Muscle of leg (tissue), 11 donors: ENCODE results near the gene LRFN2. TPM values are rescaled to one million over a fixed set of nuclear protein-coding genes. Genes with fewer than 3 reads are reported as not detected.

ENCODE experiments used
- DNase-seq: peaks from one replicate; pipeline ENCODE4 v3.0.0; 2013
- H3K27ac ChIP-seq: one replicate; pipeline ENCODE4 v1.5.1; 2013; ENCODE audit warnings: mild to moderate bottlenecking, low read length, control low read depth
- H3K27me3 ChIP-seq: one replicate; pipeline ENCODE4 v1.6.1; 2013; ENCODE audit warnings: low read length; ENCODE audit not compliant: control insufficient read depth, insufficient read depth
- H3K36me3 ChIP-seq: one replicate; pipeline ENCODE4 v1.6.1; 2013; ENCODE audit warnings: low read length; ENCODE audit not compliant: control insufficient read depth, insufficient read depth
- H3K4me1 ChIP-seq: one replicate; pipeline ENCODE4 v1.6.1; 2013; ENCODE audit warnings: low read length; ENCODE audit not compliant: control insufficient read depth, insufficient read depth
- H3K4me3 ChIP-seq: one replicate; pipeline ENCODE4 v1.5.1; 2013; ENCODE audit warnings: low read length, control low read depth
- H3K9me3 ChIP-seq: replicated peaks from 2 replicates; pipeline ENCODE4 v1.6.1; 2013; ENCODE audit warnings: low read depth, low read length; ENCODE audit not compliant: control insufficient read depth
- WGBS: methylation state at CpG from one replicate; pipeline ENCODE4 v1.1.5; 2013; ENCODE audit warnings: missing lambda C conversion rate; ENCODE audit not compliant: insufficient coverage; 5-methylcytosine and 5-hydroxymethylcytosine counted together
- polyA plus RNA-seq, 8 donors: library from polyadenylated mRNA; unstranded; fragments of 120-200 nt; gene quantifications; one replicate each; pipeline versions ENCODE4 v1.2.1 to v1.2.3, GENCODE V29; 2013; ENCODE audit warnings: inconsistent platforms in 1 of 8, low replicate concordance in 1 of 8; ENCODE audit not compliant: insufficient read length in 8 of 8, insufficient read depth in 1 of 8
- total RNA-seq: library from RNA; stranded (reverse); fragments of 120-200 nt; gene quantifications from one replicate; pipeline ENCODE4 v1.2.4, GENCODE V29; 2013

LRFN2 gene
- total and polyA plus RNA-seq, 9 donors: 0.04 to 0.17 (median 0.08) TPM

GRCh38 chr6:40432982-40433381 is 154.2 kb downstream of the LRFN2 start:
- DNase-seq: no peak
- no peak overlapping the region for H3K4me3 ChIP-seq
- no peaks in the 10 kb centered on the region for H3K36me3 ChIP-seq
- no peak overlapping the region for H3K27ac ChIP-seq
- H3K27me3 ChIP-seq: no peaks in the 10 kb centered on the region
- no peaks in the 10 kb centered on the region for H3K9me3 ChIP-seq
- no peaks in the 10 kb centered on the region for H3K4me1 ChIP-seq
- WGBS: 91% methylated on average over 5 of the region's 6 CpGs

- no peaks in the 10 kb centered on the region for H3K4me1 ChIP-seq
- no peaks in the 10 kb centered on the region for H3K36me3 ChIP-seq
- no peak for DNase-seq
- H3K9me3 ChIP-seq: no peaks in the 10 kb centered on the region
- WGBS: 91% methylated on average over 12 of the region's 12 CpGs
- H3K27ac ChIP-seq: no peak overlapping the region
- no peaks in the 10 kb centered on the region for H3K27me3 ChIP-seq
- no peak overlapping the region for H3K4me3 ChIP-seq
Observed at GRCh38 chr6:40431706-40432105, 155.5 kb downstream of the LRFN2 start.

GRCh38 chr6:40427196-40427595 is 160.0 kb downstream of the LRFN2 start:
- H3K27me3 ChIP-seq: peaks cover 2% of the 10 kb centered on the region
- no peak overlapping the region for H3K27ac ChIP-seq

GRCh38 chr6:40426346-40427066 is 160.7 kb downstream of the LRFN2 start:
- Histone ChIP-seq H3K36me3 (no peaks in the 10 kb centered on the region), H3K4me3 (no peak overlapping the region), H3K4me1 (no peaks in the 10 kb centered on the region), H3K9me3 (no peaks in the 10 kb centered on the region), H3K27me3 (peaks cover 2% of the 10 kb centered on the region), H3K27ac (no peak overlapping the region)
- DNase-seq: no peak
- WGBS: 80% methylated on average over 6 of the region's 7 CpGs

More at GRCh38 chr6:40427196-40427595, 160.0 kb downstream of the LRFN2 start:
- H3K36me3 ChIP-seq: no peaks in the 10 kb centered on the region
- 71% methylated on average over 3 of the region's 3 CpGs for WGBS
- H3K4me3 ChIP-seq: no peak overlapping the region
- DNase-seq: no peak
- no peaks in the 10 kb centered on the region for H3K9me3 ChIP-seq
- H3K4me1 ChIP-seq: no peaks in the 10 kb centered on the region

GRCh38 chr6:40425192-40425919 is 161.8 kb downstream of the LRFN2 start:
- Histone ChIP-seq H3K27me3 (peaks cover 2% of the 10 kb centered on the region), H3K9me3 (no peaks in the 10 kb centered on the region), H3K4me3 (no peak overlapping the region), H3K36me3 (no peaks in the 10 kb centered on the region), H3K4me1 (no peaks in the 10 kb centered on the region), H3K27ac (no peak overlapping the region)
- WGBS: 48% methylated on average over 4 of the region's 4 CpGs
- peak; percentile 49 for DNase-seq

GRCh38 chr6:40422046-40422445 is 165.1 kb downstream of the LRFN2 start:
- no peaks in the 10 kb centered on the region for H3K4me1 ChIP-seq
- H3K36me3 ChIP-seq: no peaks in the 10 kb centered on the region
- peaks cover 2% of the 10 kb centered on the region for H3K27me3 ChIP-seq
- H3K27ac ChIP-seq: no peak overlapping the region
- no CpG with 5 or more reads among the region's 1 CpG for WGBS
- DNase-seq: no peak
- no peaks in the 10 kb centered on the region for H3K9me3 ChIP-seq
- no peak overlapping the region for H3K4me3 ChIP-seq

GRCh38 chr6:40419946-40420728 is 167.0 kb downstream of the LRFN2 start:
- Histone ChIP-seq H3K4me3 (no peak overlapping the region), H3K27me3 (peaks cover 2% of the 10 kb centered on the region), H3K27ac (no peak overlapping the region), H3K4me1 (no peaks in the 10 kb centered on the region), H3K9me3 (no peaks in the 10 kb centered on the region), H3K36me3 (no peaks in the 10 kb centered on the region)
- DNase-seq: no peak
- 81% methylated on average over 16 of the region's 17 CpGs for WGBS

- no peak overlapping the region for H3K27ac ChIP-seq
- no peaks in the 10 kb centered on the region for H3K4me1 ChIP-seq
- 67% methylated on average over 1 of the region's 1 CpG for WGBS
- H3K36me3 ChIP-seq: no peaks in the 10 kb centered on the region
- no peak for DNase-seq
- no peak overlapping the region for H3K4me3 ChIP-seq
- H3K9me3 ChIP-seq: no peaks in the 10 kb centered on the region
- H3K27me3 ChIP-seq: no peaks in the 10 kb centered on the region
Observed at GRCh38 chr6:40419377-40419776, 167.8 kb downstream of the LRFN2 start.

- H3K9me3 ChIP-seq: no peaks in the 10 kb centered on the region
- H3K36me3 ChIP-seq: no peaks in the 10 kb centered on the region
- peaks cover 2% of the 10 kb centered on the region for H3K27me3 ChIP-seq
- no peak overlapping the region for H3K27ac ChIP-seq
- 86% methylated on average over 9 of the region's 9 CpGs for WGBS
- no peak overlapping the region for H3K4me3 ChIP-seq
- no peaks in the 10 kb centered on the region for H3K4me1 ChIP-seq
- DNase-seq: no peak
Observed at GRCh38 chr6:40417031-40417430, 170.1 kb downstream of the LRFN2 start.

- WGBS: 61% methylated on average over 4 of the region's 6 CpGs
- peaks cover 4% of the 10 kb centered on the region for H3K27me3 ChIP-seq
- no peak for DNase-seq
Observed at GRCh38 chr6:40414617-40415016, 172.5 kb downstream of the LRFN2 start.

More at GRCh38 chr6:40414617-40415016, 172.5 kb downstream of the LRFN2 start:
- Histone ChIP-seq H3K27ac (no peak overlapping the region), H3K4me3 (no peak overlapping the region), H3K36me3 (no peaks in the 10 kb centered on the region), H3K4me1 (no peaks in the 10 kb centered on the region), H3K9me3 (no peaks in the 10 kb centered on the region)
